ENCODE measurements around the gene VWA1.
"Not testable (repeated sequence)": the region's sequence is repeated elsewhere in the genome, so short reads cannot be mapped to it uniquely, and the experiment has no call there.

The VWA1 gene

DNA sequence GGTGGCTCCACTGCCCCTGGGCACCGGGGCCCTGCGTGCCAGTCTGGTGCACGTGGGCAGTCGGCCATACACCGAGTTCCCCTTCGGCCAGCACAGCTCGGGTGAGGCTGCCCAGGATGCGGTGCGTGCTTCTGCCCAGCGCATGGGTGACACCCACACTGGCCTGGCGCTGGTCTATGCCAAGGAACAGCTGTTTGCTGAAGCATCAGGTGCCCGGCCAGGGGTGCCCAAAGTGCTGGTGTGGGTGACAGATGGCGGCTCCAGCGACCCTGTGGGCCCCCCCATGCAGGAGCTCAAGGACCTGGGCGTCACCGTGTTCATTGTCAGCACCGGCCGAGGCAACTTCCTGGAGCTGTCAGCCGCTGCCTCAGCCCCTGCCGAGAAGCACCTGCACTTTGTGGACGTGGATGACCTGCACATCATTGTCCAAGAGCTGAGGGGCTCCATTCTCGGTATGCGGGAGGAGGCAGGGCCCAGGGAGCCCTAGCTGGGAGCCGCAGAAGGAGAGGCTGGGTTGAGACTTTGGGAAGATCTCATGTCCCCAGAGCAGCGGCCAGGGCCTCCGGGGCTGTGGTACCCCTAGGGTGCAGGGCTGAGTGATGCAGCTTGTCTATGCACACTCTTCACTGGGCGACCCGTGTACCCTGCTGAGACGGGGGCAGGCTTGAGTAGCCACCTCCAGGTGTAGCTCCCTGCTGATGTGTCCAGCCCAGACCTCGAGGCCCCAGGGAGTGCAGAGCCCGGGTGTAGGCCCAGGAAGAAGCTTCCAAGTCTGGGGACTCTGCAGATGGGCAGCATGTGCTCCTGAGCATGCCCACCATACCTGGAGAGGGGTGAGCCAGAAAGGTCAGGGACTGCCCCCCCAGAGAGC is 1.8 kb downstream of the VWA1 start:
- no peak for DNase-seq

DNA sequence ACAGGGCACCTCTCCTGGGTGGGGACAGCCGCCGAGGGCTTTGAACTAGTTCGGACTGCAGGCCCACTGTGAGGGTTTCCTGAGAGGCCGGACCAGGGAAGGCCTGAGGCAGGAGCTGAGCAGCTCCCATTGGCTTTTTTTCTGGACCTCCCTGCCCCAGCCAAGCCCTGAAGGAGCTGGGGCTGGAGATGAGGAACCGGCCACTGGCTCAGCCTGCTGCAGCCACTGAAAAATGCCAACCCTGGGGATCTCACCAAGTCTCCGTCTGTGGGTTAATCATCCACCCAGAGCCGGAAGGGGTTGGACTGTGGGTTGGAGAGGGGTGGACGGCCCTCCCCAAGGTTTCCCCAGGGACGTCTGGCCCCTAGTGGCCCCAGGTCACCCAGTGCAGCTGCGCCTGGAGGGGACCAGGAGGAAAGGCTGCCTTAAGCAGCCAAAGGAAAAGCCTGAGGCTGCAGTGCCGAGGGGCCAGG is 2.5 kb downstream of the VWA1 start:
- DNase-seq, result no peak

DNA sequence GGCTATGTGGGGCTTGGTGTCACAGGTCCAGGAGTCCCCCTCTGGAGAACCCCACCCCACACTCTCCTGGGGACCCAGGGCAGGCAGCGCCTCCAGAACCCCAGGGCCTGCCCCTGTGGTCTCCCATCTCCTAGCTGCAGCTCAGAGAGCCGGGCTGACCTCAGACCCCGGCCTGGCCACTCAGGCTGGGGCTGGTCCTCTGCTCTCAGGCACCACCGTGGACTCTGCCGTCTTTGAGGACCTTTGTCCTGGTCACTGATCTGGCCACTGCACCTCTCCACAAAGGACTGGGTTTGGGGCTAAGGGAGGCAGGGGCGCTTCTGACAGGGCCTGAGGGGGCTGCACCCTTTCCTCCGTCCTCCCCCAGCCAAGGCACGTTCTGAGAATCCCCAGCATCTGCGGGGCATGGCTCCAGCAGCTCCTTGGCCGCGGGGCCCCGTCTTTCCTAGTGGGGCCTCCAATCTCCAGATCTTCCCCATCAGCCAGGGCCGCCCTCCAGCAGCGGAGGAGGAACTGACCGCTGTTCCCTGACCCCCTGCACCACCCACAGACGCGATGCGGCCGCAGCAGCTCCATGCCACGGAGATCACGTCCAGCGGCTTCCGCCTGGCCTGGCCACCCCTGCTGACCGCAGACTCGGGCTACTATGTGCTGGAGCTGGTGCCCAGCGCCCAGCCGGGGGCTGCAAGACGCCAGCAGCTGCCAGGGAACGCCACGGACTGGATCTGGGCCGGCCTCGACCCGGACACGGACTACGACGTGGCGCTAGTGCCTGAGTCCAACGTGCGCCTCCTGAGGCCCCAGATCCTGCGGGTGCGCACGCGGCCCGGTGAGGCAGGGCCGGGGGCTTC is 3.3 kb downstream of the VWA1 start:
- no peak for DNase-seq

DNA sequence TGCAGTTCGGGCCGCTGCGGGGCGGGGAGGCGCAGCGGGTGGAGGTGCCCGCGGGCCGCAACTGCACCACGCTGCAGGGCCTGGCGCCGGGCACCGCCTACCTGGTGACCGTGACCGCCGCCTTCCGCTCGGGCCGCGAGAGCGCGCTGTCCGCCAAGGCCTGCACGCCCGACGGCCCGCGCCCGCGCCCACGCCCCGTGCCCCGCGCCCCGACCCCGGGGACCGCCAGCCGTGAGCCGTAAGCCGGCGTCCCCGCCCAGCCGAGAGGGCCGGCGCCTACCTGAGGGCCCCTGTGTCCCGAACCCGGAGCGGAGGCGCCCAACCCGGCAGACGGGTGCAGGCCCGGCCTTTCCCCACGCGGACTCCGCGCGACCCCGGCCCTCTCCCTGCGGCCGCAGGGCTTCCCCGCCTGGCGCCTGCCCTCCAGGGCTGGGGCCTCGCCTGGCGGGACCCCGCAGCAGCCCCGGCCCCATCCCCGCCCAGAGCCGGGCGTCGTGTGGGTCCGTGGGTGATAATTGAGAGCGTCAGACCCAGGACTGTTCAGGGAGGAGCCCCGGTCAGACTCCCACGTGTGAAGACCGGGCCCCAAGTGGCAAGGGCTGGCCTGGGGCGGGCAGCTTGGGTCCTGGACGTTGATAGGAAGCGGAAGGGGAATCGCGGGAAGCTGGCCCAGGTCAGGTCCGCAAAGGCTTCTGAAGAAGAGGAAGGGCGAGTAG is 4.2 kb downstream of the VWA1 start:
- no peak for DNase-seq

DNA sequence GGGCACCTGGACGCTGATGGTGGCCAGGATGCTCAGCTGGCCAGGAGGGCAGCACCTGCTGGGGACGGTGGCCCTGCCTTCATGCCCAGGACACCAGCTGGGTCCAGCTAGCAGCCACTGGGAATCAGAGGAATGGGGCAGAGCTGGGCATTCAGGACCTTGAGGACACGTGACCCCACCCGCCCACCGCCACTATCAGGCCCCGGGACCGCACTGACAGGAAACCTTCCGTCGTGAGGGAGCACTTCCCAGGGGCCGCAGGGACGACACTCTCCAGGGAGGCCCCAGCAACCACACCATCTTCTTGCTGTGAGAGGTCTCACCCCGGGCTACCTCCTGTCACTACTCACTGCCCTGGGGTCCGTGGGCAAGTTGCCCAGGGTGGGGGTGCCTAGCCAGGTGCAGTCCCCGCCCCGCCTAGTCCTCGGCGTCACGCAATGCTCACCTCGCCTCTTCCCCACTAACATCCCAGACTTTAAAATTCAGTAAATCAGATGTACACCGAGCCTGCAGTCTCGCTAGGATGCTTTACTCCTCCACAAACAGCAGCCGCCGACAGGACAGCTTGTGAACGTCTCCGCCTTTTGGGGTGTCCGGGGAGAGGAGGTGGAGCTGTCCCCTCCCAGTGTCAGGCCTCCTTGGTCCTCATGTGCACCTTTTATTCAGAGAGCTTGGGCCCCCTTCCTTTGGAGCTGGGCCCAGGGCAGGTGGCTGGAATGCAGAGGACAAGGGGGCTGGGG is 4.9 kb downstream of the VWA1 start:
- no peak for DNase-seq

DNA sequence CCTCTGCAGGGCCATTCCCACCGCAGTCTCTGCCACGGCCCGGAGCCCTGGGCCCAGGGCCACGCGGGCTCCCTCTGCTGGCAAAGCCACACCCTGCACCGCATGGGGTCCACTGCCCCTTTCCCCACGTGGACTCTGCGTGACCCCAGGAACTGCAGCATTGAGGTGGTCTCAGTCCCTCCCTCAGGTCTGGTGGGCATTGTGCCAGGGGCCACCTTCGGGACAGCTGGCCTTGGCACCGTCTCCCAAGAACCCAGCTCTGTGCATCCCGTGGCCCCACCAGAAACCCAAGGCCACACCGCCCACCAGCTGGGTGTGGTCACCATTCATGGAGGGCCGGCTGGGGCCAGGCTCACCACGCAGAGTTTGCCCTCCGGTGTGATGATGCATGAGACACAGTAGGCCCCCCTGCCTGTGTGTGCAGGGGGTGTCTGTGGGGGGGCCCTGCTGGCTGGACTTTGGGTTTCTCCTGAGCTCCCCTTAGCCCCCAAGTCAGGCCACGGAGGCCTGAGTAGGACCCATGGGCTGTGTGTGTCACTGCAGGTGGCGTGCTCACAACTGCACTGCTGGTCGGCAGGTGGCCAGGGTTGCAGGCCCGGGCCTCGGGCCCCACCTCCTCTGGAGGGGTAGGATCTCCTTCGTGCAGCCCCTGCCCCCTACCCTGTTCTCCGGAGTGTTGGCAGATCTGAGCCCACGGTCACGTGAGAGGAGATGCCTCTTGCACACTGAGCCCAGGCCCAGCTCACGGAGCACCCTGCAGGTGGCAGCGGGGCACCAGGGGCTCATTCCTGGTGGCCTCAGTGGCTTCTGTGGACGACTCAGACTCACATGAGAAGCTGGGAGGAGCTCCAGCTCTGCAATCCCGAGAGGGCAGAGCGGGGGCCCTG is 5.8 kb downstream of the VWA1 start:
- peak; percentile 52 for DNase-seq

DNA sequence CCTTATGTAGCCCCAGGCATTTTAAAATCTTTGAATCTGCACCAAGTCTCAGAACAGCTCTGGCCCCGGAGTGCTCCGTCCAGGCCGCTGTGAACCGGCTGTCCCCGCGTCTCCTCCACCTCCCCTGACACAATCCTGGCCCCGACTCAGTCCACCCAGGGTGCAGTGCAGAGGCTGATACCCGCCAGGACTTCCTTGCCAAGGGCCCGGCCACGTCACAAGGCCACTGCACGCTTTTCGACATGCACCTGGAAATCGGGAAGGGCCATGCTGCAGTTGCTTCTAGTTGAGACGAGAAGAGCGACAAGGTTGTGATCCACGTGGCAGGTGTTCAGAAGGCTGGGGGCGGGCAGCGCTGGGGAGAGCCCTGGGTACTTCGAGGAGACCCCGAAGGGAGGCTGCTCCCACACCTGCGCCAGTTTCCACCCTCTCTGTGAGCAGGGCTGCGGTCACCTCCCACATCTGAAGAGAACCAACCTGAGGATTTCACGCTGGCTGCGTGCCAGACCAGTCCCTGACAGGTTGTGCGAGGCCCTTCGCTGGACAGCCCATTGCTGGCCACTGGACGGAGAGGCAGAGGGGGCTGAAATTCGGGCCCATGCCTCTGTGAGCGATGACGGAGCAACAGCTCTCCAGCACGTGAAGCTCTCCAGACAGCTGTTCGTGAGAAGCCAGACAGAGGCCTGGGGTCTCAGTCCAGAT is 6.7 kb downstream of the VWA1 start:
- no peak for DNase-seq

DNA sequence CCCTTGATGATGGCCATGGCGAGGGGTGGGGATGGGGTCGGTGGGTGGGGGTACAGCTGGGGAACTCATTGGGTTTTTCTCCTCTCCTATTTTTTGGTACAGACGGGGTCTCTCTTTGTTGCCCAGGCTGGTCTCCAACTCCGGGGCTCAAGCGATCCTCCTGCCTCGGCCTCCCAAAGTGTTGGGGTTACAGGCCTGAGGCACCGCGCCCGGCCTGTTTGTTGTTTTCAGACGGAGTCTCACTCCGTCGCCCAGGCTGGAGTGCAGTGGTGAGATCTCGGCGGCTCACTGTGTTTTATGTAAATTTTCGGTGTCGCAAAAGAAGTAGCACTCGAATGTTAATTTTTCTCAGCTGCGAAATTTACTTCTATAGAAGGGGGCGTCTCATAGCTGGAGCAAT is 11.1 kb downstream of the VWA1 start:
- not testable (repeated sequence) for DNase-seq

DNA sequence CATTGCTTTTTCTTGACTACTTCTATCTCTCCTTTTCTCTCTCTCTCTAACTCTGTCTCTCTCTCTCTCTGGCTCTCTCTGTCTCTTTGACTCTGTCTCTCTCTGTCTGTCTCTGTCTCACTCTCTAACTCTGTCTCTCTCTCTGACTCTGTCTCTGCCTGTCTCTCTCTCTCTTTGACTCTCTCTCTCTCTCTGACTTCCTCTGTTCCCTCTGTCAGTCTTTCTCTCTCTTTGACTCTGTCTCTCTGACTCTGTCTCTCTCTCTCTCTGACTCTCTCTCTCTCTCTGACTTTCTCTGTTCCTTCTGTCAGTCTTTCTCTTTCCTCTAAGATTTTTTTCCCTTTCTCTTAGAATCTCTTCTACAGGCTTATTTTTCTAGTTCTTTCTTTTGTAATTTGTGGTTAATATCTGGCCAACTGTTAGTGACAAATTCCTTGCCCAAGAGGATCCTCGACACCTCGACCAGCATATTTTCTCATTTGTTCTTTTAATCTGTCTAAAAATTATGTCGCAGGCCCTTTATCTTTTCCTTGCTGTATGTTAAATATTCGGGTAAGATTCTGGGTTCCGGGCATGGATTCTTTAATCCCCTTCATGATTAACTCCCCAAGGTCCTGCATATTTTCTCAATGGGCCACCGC is 13.7 kb downstream of the VWA1 start, which contains the start of gene ATAD3C:
Gene ATAD3C, plus strand, starts transcription at position 591 of the 641 bp plus-strand sequence. CDS start 995 bp downstream, outside the sequence.
- no peak for DNase-seq

DNA sequence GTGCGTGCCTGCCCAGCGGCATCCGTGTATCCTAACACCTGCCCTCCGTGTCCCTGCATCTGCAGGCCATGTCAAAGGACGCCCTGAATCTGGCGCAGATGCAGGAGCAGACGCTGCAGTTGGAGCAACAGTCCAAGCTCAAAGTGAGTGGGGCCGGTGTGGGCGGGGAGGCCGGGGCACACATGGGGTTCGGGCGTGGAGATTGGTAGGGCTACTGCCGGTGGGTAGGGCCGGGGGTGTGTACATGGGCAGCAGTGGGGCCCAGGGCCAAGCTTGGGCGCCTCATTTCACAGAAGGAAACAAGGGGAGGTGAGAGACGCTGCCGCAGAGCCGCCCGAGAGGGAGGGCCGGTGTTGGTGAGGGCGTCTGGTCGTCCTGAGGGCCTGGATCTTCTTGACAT is 15.1 kb downstream of the VWA1 start:
- not testable (repeated sequence) for DNase-seq

DNA sequence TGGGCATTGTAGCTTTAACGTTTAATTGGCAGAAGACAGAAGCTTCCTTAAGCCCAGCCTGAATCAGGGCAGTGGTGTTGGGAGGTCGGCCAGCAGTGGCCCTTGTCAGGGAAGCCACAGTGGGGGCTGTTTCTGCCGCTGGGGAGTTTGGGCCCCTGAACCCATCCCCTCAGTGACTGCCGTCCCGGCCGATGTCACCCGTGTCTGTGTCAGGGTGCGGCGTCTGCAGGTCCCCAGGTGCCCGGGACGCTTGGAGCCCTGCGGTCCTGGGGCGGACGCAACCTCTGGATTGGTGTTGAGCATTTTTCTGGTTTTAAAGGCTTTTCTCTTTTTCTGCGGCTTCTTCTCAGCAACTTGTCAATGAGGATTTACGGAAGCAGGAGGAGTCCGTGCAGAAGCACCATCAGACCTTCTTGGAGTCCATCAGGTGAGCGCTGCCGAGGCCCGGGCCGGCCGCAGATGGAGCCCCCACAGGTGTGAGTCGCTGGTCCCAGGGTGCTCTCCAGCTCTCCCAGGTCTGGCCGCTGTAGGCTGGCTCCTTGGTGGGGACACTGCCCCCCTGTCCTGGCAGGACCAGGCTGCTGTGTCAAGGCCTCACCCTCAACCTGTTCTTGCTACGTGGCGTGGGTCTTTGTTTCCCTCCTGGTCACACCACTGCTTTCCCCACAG is 16.3 kb downstream of the VWA1 start:
- DNase-seq, result no peak

DNA sequence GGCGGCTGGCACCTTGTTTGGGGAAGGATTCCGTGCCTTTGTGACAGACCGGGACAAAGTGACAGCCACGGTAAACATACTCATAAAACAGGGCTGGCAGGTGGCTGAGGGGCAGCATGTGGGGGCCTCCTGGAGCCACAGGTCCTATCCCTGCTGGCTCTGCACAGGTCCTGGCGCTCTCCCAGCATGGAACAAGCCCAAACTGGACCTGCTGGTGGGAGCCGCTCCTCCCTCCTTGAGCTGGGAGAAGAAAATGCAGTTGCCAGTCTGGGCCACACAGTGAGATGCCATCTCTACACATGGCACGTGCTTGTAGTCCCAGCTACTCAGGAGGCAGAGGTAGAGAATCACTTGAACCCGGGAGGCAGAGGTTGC is 16.9 kb downstream of the VWA1 start:
- not testable (repeated sequence) for DNase-seq

DNA sequence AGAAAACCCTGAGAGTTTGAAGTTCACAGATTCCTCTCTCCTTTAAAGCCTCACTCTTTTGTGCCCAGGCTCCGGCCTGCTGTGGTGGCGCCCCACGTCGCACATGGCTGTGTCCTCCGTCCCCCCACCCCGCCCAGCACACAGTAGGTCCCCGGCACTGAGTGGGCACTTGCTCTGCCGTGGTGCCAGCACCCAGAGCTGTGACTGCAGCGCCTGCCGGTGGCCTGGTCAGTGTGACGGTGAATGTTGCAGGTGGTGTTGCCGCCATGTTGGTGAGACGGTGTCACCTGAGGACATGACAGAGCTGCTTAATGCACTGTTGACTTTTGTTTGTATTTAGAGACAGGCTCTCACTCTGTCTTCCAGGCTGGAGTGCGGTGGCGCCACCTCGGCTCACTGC is 17.4 kb downstream of the VWA1 start:
- no peak for DNase-seq

DNA sequence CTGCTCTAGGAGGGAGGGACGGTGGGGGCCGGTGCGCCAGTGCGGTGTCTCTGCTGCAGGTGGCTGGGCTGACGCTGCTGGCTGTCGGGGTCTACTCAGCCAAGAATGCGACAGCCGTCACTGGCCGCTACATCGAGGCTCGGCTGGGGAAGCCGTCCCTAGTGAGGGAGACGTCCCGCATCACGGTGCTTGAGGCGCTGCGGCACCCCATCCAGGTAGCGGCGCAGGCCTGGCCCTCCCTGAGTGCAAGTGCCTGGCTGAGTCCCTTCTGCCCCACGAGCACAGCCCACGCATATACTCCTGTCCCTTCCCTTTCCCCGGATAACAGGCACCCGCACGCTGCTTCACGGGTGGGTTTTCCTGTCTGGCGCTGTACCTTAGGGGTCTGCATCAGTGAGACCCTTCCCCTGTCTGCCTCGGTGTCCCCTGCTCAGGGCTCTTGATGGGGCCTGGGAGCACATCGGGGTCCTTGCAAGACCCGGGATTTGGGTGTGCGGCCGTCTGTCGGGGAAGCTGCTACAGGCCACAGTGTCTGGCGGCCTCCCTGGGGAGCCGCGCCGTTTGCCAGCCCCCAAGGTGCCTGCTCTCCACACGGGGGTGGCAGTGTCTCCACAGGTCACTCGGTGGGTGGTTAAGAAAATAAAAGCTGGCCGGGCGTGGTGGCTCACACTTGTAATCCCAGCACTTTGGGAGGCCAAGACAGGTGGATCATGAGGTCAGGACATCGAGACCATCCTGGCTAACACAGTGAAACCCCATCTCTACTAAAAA is 19.0 kb downstream of the VWA1 start:
- not testable (repeated sequence) for DNase-seq

DNA sequence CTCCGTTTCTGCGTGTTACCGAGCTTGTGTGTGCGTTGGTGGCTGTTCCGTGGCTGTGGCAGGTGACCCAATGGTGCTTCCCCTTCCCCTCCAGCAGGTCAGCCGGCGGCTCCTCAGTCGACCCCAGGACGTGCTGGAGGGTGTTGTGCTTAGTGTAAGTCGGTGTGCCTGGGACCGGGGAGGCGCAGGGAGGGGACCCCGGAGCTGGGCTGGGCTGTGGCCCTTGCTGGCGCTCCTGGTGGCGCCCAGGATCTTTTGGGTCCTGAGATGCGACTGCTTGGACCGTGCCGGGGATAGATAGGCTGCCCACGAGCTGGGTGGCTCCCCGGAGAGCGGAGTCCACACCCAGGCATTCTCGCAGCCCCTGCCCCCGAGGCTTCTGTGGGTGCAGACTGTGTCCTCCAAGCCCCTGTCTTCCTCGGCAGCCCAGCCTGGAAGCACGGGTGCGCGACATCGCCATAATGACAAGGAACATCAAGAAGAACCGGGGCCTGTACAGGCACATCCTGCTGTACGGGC is 19.9 kb downstream of the VWA1 start:
- no peak for DNase-seq

DNA sequence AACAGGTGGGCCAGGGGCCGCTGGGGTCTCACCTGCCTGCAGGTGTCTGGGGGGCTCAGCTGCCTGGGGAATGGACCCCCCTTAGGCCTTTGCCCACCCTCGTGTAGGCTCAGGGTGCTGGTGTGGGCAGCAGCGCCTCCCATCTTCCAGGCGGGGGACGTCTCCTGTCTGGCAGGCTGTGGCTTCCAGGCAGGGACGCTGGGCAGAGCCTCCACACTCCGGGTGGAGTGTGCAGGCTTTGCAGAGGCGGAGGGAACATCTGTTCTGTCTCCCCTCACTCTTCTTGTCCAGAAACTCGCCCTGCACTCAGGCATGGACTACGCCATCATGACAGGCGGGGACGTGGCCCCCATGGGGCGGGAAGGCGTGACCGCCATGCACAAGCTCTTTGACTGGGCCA is 20.4 kb downstream of the VWA1 start:
- DNase-seq, result not testable (repeated sequence)

DNA sequence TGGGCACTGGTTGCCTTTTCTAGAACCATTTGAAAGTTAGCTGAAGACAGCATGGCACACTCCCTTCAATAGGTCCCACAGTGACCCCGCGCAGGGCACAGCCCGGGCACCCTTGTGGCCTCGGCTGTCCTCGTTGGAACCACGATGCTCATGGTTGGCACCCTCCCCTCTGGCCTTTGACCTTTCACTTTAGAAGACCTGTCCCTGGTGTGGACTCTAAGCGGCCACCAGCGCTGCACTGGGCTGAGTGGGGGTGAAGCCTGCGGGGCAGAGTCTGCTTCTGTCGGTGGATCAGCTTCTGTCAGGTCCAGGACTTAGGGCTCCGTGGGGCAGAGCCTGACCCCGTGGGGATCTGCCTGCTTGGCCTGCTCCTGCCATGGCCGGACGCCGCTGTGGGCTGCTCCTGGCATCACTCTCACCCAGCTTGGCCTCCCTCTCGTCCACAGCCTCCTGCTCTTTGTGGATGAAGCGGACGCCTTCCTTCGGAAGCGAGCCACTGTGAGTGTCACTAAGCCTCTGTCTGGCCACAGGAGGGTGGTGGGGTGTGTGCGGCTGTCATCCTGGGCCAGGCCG is 21.3 kb downstream of the VWA1 start:
- not testable (repeated sequence) for DNase-seq

DNA sequence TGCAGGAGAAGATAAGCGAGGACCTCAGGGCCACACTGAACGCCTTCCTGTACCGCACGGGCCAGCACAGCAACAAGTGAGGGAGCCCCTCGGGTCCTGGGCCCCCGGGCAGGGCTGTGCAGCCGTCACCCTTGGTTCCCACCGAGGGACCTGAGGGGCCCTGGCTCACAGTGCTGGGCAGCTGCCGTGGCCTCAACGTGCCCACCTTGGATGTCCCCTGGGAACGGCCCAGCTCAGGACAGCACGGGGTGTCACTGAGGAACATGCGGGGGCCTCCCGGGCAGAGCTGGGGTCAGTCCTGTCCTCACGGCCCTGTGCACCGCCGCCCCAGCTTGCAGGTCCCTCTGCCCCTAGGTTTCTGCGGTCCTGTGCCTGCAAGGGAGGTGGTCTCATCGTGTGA is 23.7 kb downstream of the VWA1 start:
- DNase-seq, result not testable (repeated sequence)

Measured in activated gamma-delta T cell treated with Interleukin-2 at 50 U/mL for 16 hours (primary cell).